Activated gamma-delta T cell treated with Interleukin-2 at 50 U/mL for 16 hours (primary cell): Measurements from ENCODE around the gene CHAT.

Experiments
- DNase-seq: peaks from one replicate; pipeline ENCODE4 v3.0.0-alpha.2; 2020

CHAT gene

DNA sequence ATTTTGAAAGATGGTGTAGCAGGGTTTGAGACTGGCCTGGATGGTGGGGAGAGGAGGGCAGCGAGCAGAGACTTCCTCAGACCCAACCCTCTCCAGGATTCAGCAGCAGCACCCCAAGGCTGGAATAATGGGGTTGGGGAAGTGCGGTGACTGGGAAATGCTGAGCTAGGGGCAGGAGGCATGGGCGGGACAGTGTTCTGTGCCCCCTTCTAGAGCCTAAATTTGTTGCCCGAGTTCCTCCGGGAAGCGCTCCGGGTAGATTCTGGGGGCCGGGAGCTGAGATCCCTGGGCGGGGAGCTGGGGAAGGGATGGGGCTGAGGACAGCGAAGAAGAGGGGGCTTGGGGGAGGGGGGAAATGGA lies at the start of gene CHAT:
CHAT (plus strand) TSS at position 156 of the 360 bp plus-strand sequence; CDS start at position 309, 153 bp downstream.
- no peak for DNase-seq

DNA sequence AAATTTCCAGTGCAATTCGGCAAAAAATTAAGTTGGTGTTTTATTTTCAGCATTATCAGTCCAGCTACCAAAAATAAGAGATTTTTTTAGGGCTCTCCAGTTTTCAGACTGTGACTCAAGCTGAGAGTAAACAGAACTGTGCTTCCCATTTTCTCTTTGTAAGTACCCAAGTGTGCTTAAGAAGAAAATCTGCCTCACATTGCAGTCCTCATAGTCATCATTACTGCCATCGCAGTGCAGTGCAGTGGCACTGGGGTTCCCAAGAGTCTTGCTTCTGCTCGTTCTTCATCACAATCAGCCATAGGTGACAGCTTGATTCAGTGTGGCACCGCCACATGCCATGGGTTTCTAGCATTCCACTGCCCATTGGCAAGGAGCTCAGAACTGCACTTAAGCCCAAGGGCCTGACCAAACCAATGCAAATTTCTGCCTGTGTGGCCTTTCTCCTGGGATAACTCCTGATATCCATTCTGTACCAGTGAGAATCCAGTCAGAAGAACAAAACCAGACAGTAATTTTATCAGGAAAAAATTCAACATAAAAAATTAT lies 49.3 kb upstream of the CHAT start:
- no peak for DNase-seq

- DNase-seq = no peak
Observed at GRCh38 chr10:49567810-49568209, 46.0 kb upstream of the CHAT start.

GRCh38 chr10:49568235-49568634 lies 45.6 kb upstream of the CHAT start:
- DNase-seq = no peak

- DNase-seq = no peak
Observed at GRCh38 chr10:49569031-49569631, 44.7 kb upstream of the CHAT start.

DNA sequence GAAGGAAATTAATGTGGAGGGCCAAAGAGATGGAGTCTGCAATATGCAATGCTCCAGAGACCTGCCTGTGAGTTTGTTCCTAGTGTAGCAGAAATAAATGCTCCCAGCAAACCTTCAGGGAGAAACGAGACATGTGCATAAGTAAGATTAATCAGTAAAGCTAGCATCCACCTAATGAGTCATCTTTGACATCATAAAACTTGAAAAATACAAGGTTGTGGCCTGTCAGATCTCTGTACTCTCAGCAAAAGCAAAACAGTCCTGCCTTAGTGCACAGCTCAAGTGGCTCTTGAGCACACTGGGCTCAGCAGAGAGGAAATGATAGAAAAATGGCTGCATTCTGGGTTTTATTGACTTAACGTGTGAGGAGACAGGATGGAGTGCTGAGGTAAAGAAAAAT lies 42.4 kb upstream of the CHAT start:
- DNase-seq = no peak

DNA sequence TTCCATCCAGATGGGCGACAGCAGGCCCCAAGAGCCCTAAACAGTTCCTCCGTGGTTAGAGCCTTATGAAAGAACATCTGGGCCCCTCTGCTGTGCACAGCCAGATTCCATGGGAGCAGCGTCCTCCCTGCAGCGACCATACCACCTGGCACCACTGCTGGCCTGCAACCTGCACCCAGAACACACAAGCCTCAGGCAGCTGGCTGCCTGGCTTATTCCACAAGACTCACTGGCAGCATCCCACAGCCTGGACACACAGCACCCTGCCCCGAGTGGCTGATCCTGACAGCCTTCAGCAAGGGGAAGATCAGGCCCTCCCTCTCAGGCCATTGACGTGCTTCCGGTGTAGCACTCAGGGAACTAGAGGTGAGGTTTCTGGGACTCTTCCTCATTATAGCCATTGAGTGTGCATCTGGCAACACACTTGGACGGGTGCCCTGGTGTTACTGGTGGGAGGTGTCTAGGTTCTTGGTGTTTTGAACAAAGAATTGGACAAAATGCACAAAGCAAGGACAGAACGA lies 41.2 kb upstream of the CHAT start:
- DNase-seq = no peak

DNA sequence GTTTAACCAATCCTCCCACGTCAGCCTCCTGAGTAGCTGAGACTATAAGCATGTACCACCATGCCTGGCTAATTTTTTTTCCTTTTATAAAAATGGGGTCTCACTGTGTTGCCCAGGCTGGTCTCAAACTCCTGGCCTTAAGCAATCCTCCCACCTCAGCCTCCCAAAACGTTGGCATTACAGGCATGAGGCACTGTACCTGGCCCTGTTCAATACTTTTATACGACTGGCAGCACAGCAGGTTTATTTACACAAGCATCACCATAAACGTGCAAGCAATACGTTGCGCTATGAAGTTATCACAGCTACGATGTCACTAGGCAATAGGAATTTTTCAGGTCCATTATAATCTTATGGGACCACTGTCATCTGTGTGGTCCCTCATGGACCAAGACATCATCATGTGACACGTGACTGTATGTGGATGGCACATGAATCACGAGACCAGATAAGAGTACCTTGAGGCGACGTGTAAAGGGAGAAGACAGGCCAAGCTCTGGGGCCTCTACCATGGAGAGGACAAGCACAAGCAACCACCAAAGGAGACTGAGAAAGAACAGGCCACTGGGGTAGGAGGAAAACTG lies 38.3 kb upstream of the CHAT start:
- no peak for DNase-seq

DNA sequence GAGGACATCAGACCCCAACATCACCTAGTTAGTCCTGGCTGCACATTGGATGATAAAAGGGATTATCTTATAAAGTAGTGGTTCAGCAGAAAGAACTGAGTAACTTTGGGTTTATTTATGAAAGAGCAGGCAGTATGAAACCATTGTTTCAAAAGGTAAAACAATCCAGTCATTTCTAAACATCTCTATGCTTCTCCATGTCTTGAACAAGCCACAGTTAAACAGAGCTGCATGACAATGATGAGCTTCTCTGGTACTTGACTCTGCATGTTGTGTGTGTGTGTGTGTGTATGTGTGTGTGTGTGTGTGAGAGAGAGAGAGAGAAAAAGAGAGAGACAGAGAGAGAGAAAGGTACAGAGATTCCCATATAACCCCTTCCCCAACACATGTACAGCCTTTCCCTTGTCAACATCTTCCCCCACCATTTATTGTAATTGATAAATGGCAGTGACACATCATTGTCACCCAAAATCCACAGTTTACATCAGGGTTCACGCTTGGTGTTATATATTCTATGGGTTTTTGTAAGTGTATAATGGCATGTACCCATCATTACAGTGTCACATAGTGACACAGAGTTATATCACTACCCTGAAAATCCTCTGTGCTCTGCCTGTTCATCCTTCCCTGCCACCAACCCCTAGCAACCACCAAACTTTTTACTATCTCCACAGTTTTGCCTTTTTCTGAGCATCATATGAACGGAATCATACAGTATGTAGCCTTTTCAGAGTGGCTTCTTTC lies 36.5 kb upstream of the CHAT start:
- no peak for DNase-seq

DNA sequence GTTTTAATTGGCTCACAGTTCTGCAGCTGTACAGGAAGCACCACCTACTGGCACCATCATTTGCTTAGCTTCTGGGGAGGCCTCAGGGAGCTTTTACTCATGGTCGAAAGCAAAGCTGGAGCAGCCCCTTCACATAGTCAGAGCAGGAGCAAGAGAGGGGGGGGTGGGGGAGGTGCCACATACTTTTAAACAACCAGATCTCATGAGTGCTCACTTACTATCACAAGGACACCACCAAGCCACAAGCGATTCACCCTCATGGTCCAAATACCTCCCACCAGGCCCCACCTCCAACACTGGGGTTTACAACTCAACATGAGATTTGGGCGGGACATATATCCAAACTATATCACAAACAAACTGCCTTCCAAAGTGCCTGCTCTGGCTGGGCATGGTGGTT lies 35.4 kb upstream of the CHAT start:
- DNase-seq = no peak

DNA sequence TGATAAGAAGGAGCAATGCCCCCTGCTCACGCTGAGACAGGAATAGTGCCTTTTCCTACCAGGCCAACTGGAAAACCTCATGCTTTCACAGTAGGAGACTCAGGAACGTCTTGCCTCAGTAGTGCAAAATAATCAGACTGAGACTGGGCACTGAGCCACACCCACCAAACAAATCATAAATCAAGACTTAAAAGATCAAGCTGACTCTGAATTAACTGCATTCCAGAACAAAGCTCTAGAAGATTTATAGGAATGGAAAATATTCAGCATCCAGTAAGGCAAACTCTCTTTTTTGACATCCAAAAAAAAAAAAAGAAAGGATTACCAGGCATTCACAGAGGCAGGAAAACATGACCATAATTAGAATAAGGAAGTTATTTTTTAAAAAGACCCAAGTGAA lies 34.2 kb upstream of the CHAT start:
- no peak for DNase-seq

- no peak for DNase-seq
Observed at GRCh38 chr10:49585387-49585786, 28.4 kb upstream of the CHAT start.

- no peak for DNase-seq
Observed at GRCh38 chr10:49587981-49588380, 25.9 kb upstream of the CHAT start.

- peak; percentile 57 for DNase-seq
Observed at GRCh38 chr10:49592726-49593563, 20.9 kb upstream of the CHAT start.

DNA sequence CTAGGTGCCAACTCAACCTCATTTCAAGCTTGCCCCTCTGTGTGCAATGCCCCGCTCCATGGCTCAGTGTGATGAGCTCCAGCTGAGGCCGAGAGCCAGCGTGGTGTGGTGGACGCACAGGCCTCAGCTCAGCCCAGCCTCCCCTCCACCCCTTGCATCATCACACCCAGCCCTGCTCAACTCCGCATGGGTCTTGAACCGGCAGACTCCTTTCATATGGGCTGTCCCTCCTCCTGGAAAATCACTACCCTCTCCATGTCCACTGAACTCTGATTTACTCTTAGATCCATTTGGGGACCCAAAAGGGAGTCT lies 20.3 kb upstream of the CHAT start:
- no peak for DNase-seq

DNA sequence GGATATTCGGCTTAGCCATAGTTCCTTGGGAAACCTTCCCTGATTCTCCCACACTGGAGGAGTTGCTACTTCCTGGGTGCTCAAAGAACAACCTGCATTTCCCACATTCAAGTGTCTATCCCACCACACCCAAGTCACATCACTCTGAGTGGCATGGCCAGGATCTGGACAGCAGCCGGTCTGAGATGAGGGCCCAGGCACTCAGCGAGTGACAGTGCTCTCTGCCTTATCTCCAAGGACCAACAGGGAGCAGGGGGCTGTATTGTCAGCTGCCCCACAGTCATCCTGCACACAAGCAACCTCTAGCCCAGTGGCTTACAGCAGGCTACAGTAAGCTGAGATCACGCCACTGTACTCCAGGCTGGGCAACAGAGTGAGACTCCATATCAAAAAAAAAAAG lies 19.8 kb upstream of the CHAT start:
- DNase-seq = no peak

DNA sequence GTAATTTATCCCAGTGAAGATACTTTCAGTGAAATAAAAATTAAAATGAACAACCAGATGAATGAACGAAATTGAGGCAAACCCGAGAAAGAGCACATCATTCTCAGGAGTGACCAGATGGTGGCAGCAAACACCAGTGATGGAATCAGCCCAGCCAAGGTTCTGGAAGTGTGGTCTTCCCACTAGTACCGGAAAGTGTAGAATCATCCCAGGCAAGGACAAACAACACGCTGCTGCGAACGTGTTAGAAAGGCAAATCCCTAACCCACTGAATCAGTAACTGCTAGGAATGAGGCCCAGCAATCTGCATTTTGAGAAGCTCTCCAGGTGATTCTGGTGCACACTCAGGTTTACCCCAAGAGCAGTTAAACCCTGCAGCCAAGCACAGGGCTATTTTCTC lies 19.2 kb upstream of the CHAT start:
- DNase-seq = no peak

DNA sequence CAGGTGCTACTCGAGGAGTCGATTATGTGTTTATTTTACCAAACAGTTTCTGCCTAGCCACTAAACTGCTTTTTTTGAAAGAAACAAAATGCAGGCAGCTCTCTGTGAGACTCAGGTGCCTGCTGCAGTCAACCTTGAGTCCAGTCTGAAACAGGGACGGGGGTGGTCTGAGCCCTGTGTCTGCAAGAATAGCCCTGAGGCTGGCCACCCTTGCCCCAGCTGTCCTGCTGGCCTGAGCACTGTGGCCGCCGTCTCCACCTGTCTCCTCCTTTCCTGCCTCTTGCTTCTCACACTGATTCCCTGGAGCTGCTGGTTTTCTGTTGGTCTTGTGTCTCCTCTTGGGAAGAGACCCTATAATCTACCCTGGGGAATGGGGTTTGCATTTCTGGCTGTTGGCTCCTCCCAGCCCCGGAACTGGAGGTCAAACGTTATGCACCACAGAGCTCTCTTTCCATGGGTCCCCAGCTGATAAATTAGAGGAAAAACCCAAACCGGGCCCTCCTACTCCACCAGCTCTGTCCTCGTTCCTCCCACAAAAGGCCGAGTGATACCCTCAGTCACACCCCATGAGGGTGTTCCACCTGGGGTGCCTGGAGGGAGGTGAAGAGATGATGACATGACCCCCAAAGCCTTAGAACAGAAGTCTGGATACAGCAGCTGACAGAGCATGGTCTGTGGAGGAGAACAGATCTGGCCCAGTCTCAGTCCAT lies 18.7 kb upstream of the CHAT start:
- no peak for DNase-seq

DNA sequence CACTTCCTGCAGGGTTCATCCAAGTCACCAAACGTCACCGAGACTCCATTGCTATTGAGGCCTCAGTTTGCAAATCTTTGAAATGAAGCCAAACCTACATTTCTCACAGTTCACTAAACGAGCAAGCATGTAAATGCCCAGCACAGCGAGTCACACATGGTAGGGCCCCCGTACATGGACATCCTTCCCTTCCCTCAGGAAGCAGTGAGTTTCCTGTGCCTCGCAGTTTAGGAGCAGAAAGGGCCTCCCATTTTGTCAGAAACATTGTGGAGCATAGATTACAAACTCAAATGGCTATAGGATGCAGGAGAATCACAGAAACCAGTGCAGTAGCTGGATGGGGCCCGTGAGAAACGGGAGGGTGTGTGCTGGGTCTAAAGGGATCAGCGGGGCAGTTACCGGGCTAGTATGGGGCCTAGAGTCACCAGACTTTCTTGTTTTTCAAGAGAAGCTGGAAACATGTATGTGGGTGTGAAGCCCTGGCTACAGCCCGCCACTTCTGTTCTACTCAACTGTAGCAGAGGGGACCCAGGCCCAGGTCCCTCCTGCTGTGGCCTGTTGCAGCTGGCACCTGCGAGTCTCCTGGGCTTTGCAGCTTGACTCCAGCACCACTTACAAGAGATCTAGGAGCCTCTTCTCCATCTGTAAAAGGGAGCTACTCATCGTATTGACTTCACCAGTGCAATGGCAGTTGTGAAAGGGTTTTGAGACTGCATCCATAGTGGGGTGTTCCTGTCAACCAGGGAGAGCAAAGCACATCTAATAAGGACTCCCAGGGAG lies 17.9 kb upstream of the CHAT start:
- no peak for DNase-seq

- DNase-seq = no peak
Observed at GRCh38 chr10:49596493-49596809, 17.4 kb upstream of the CHAT start.

DNA sequence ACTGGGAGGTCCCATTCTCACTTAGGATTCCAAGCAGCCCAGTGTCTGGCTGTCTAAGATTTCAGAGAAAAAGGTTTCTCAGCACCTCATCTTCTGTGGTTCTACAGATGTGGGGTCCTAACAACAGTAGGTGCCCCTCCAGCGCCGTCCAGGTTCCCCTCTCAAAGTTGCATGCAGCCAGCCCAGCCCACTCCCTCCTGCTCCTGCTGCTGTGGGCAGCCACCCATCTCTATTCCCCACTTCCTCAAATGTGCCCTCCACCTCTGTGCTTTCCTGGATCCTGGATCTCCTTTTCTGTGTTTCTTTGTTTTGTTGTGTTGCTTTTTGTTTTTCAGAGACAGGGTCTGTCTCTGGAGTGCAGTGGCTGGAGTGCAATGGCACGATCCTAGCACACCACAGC lies 17.0 kb upstream of the CHAT start:
- DNase-seq = no peak
